Activated CD4-positive, CD25-positive, alpha-beta regulatory T cell (primary cell): ENCODE data around the gene OR11A1.

ENCODE experiments used
- DNase-seq, 4 experiments: peaks; one replicate each; lab custom pipeline; 2025; lab: John Stamatoyannopoulos, UW

Gene OR11A1

GRCh38 chr6:29388533-29388932 lies 68.3 kb downstream of the OR11A1 start:
- no peak for DNase-seq

- DNase-seq, result no peak
Observed at GRCh38 chr6:29376003-29376402, 80.9 kb downstream of the OR11A1 start.
